Stimulated activated CD8-positive, alpha-beta memory T cell treated with anti-CD3 and anti-CD28 coated beads, Interleukin-12 subunit alpha, Interleukin-12 subunit beta, amount 100 ng/mL, for 4 hours (primary cell): ENCODE measurements around the gene BLZF1.
"Not testable (repeated sequence)": the region's sequence is repeated elsewhere in the genome, so short reads cannot be mapped to it uniquely, and the experiment has no call there.

Experiments
- DNase-seq: peaks from one replicate; pipeline ENCODE4 v3.0.0-alpha.2; 2020; ENCODE audit warnings: low read depth

BLZF1 gene

GRCh38 chr1:169367686-169368405, at the start of gene BLZF1, which contains the start of gene NME7:
BLZF1 (plus strand) TSS chr1:169368195; CDS start chr1:169369523, 1,328 bp downstream.
NME7 (minus strand) TSS chr1:169367797; CDS start chr1:169367710, 87 bp downstream.
- peak; percentile 98 for DNase-seq

- no peak for DNase-seq
Measured at GRCh38 chr1:169318536-169319244, 49.3 kb upstream of the BLZF1 start.

GRCh38 chr1:169321539-169321938, 46.5 kb upstream of the BLZF1 start:
- no peak for DNase-seq

- DNase-seq, result no peak
Measured at GRCh38 chr1:169322138-169322537, 45.9 kb upstream of the BLZF1 start.

GRCh38 chr1:169325117-169325516, 42.9 kb upstream of the BLZF1 start:
- no peak for DNase-seq

- no peak for DNase-seq
Measured at GRCh38 chr1:169326261-169326955, 41.6 kb upstream of the BLZF1 start.

GRCh38 chr1:169326956-169327268, 41.1 kb upstream of the BLZF1 start:
- DNase-seq, result no peak

- DNase-seq, result no peak
Measured at GRCh38 chr1:169327875-169328274, 40.1 kb upstream of the BLZF1 start.

GRCh38 chr1:169329383-169329782, 38.6 kb upstream of the BLZF1 start:
- no peak for DNase-seq

GRCh38 chr1:169330927-169331326, 37.1 kb upstream of the BLZF1 start:
- no peak for DNase-seq

GRCh38 chr1:169334727-169335126, 33.3 kb upstream of the BLZF1 start:
- not testable (repeated sequence) for DNase-seq

GRCh38 chr1:169336947-169337715, 30.9 kb upstream of the BLZF1 start:
- DNase-seq, result not testable (repeated sequence)

GRCh38 chr1:169338617-169339016, 29.4 kb upstream of the BLZF1 start:
- no peak for DNase-seq

GRCh38 chr1:169339773-169340172, 28.2 kb upstream of the BLZF1 start:
- DNase-seq, result no peak

- DNase-seq, result no peak
Measured at GRCh38 chr1:169340882-169341281, 27.1 kb upstream of the BLZF1 start.

GRCh38 chr1:169342096-169342495, 25.9 kb upstream of the BLZF1 start:
- not testable (repeated sequence) for DNase-seq

GRCh38 chr1:169345511-169345910, 22.5 kb upstream of the BLZF1 start:
- DNase-seq, result no peak

- no peak for DNase-seq
Measured at GRCh38 chr1:169346036-169346589, 21.9 kb upstream of the BLZF1 start.

GRCh38 chr1:169347688-169348382, 20.2 kb upstream of the BLZF1 start:
- no peak for DNase-seq

GRCh38 chr1:169348383-169349036, 19.5 kb upstream of the BLZF1 start:
- DNase-seq, result no peak

- DNase-seq, result no peak
Measured at GRCh38 chr1:169360415-169360814, 7.6 kb upstream of the BLZF1 start.
